SK-N-SH (cell line): Measurements from ENCODE around the gene CHRM5. TPM values are rescaled to one million over a fixed set of nuclear protein-coding genes. Genes with fewer than 3 reads are reported as not detected.

Source experiments
- CTCF ChIA-PET: fragments of 300-600, 350-600 bp; formaldehyde crosslinking; extraction: SDS; loops from one replicate; lab custom pipeline; 2021; lab: Yijun Ruan, JAX
- POLR2A ChIA-PET: fragments of 350-600 bp; sonication (Branson Sonifier 250); formaldehyde crosslinking; extraction: SDS; loops from one replicate; lab custom pipeline; 2020; ENCODE audit warnings: antibody characterized with exemption, inconsistent platforms; lab: Yijun Ruan, JAX
- DNase-seq: peaks from one replicate; pipeline ENCODE4 v3.0.0; 2012
- H2AFZ ChIP-seq: fragments of 200-600 bp; sonication (generic); 2 replicates; pipeline ENCODE4 v1.8.1; 2016; ENCODE audit warnings: antibody characterized with exemption, mild to moderate bottlenecking, low read depth
- H3F3A ChIP-seq: fragments of 200-600 bp; sonication (generic); replicated peaks from 2 replicates; pipeline ENCODE3; 2016; ENCODE audit warnings: antibody characterized with exemption, mild to moderate bottlenecking; ENCODE audit not compliant: insufficient read depth
- H3K27ac ChIP-seq, 2 experiments: fragments of 200-500 bp in 1 of 2; fragments of 200-600 bp in 1 of 2; sonication (Bioruptor generic) in 1 of 2; sonication (generic), shearing (Covaris generic) in 1 of 2; 2 replicates each; pipeline versions ENCODE4 v1.5.1 to v1.6.1; 2014 to 2016; ENCODE audit warnings: low read depth in 2 of 2, inconsistent platforms in 1 of 2, low read length in 1 of 2, mild to moderate bottlenecking in 1 of 2, mixed read lengths in 1 of 2
- H3K27me3 ChIP-seq: fragments of 200-600 bp; sonication (generic), shearing (Covaris generic); 2 replicates; pipeline ENCODE4 v1.6.1; 2016; ENCODE audit warnings: mixed run types; ENCODE audit not compliant: insufficient read depth
- H3K36me3 ChIP-seq, 2 experiments: fragments of 200-500 bp in 1 of 2; fragments of 200-600 bp in 1 of 2; sonication (Bioruptor generic) in 1 of 2; sonication (generic) in 1 of 2; replicated peaks in 1 of 2; 2 replicates each; pipeline versions ENCODE3 to v1.5.1; 2014 to 2016; ENCODE audit warnings: low read length in 1 of 2, mild to moderate bottlenecking in 1 of 2; ENCODE audit not compliant: insufficient read depth in 2 of 2, control insufficient read depth in 1 of 2
- H3K4me1 ChIP-seq, 2 experiments: fragments of 200-500 bp in 1 of 2; fragments of 200-600 bp in 1 of 2; sonication (Bioruptor generic) in 1 of 2; sonication (generic), shearing (Covaris generic) in 1 of 2; 2 replicates each; pipeline versions ENCODE4 v1.5.1 to v1.6.1; 2014 to 2016; ENCODE audit warnings: low read depth in 1 of 2, low read length in 1 of 2, mixed run types in 1 of 2; ENCODE audit not compliant: insufficient read depth in 2 of 2, control insufficient read depth in 1 of 2
- H3K4me2 ChIP-seq: fragments of 200-600 bp; sonication (generic), shearing (Covaris generic); 2 replicates; pipeline ENCODE4 v1.6.1; 2017; ENCODE audit warnings: mixed run types
- H3K4me3 ChIP-seq, 2 experiments: fragments of 200-500 bp in 1 of 2; fragments of 200-600 bp in 1 of 2; sonication (Bioruptor generic) in 1 of 2; sonication (generic), shearing (Covaris generic) in 1 of 2; 2 replicates each; pipeline versions ENCODE4 v1.5.1 to v1.8.1; 2014 to 2016; ENCODE audit warnings: low read depth in 2 of 2, inconsistent platforms in 1 of 2, low read length in 1 of 2, mild to moderate bottlenecking in 1 of 2, mixed read lengths in 1 of 2, moderate library complexity in 1 of 2
- H3K79me2 ChIP-seq: fragments of 200-600 bp; sonication (generic); 2 replicates; pipeline ENCODE4 v1.8.1; 2017; ENCODE audit warnings: mild to moderate bottlenecking; ENCODE audit not compliant: insufficient read depth
- H3K9ac ChIP-seq: fragments of 200-600 bp; sonication (generic); 2 replicates; pipeline ENCODE4 v1.6.1; 2017; ENCODE audit warnings: mixed run types
- H3K9me2 ChIP-seq: fragments of 200-600 bp; sonication (generic); 2 replicates; pipeline ENCODE4 v1.6.1; 2017; ENCODE audit warnings: mixed run types
- H3K9me3 ChIP-seq: fragments of 200-600 bp; sonication (generic); 2 replicates; pipeline ENCODE4 v1.6.1; 2017; ENCODE audit warnings: mixed run types, mild to moderate bottlenecking, moderate library complexity
- H4K20me1 ChIP-seq: fragments of 200-600 bp; sonication (generic); 2 replicates; pipeline ENCODE4 v1.6.1; 2017; ENCODE audit warnings: mild to moderate bottlenecking, mixed run types; ENCODE audit not compliant: insufficient read depth
- ELF1 ChIP-seq: IDR thresholded peaks from 2 replicates; pipeline ENCODE4 v1.4.0; 2012
- EP300 ChIP-seq, 2 experiments: IDR thresholded peaks; 2 replicates each; pipeline versions ENCODE4 v1.4.0 to v1.6.1; 2012; ENCODE audit warnings: borderline replicate concordance in 1 of 2, low read depth in 1 of 2, low read length in 1 of 2
- EZH2phosphoT487 ChIP-seq: fragments of 200-600 bp; sonication (generic); IDR thresholded peaks from 2 replicates; pipeline ENCODE4 v1.6.1; 2017; ENCODE audit warnings: low read depth, mixed run types, mild to moderate bottlenecking, antibody characterized with exemption, moderate library complexity, borderline replicate concordance
- GABPA ChIP-seq: IDR thresholded peaks from 2 replicates; pipeline ENCODE4 v1.4.0; 2012; ENCODE audit warnings: low read depth, mild to moderate bottlenecking
- GATA2 ChIP-seq: sonication (generic); formaldehyde crosslinking; IDR thresholded peaks from 2 replicates; pipeline ENCODE4 v1.5.0; 2020; ENCODE audit warnings: mild to moderate bottlenecking, missing genetic modification reagents
- JUND ChIP-seq: IDR thresholded peaks from 2 replicates; pipeline ENCODE4 v1.4.0; 2012
- MEF2A ChIP-seq: IDR thresholded peaks from 2 replicates; pipeline ENCODE4 v1.4.0; 2012; ENCODE audit warnings: low read depth, borderline replicate concordance
- NFIC ChIP-seq: IDR thresholded peaks from 2 replicates; pipeline ENCODE4 v1.4.0; 2012; ENCODE audit warnings: borderline replicate concordance
- NRF1 ChIP-seq: IDR thresholded peaks from 2 replicates; pipeline ENCODE4 v1.6.1; 2012; ENCODE audit warnings: low read depth, mild to moderate bottlenecking, low read length
- POLR2AphosphoS5 ChIP-seq: IDR thresholded peaks from 2 replicates; pipeline ENCODE4 v1.6.1; 2012; ENCODE audit warnings: low read depth, low read length
- REST ChIP-seq: IDR thresholded peaks from 2 replicates; pipeline ENCODE4 v1.6.1; 2012; ENCODE audit warnings: mild to moderate bottlenecking, low read depth, low read length, moderate library complexity
- SIN3A ChIP-seq: IDR thresholded peaks from 2 replicates; pipeline ENCODE4 v1.6.1; 2012; ENCODE audit warnings: low read depth, mild to moderate bottlenecking, low read length, moderate library complexity, borderline replicate concordance
- SMC3 ChIP-seq: IDR thresholded peaks from 2 replicates; pipeline ENCODE4 v1.6.1; 2012; ENCODE audit warnings: low read depth, low read length, improper control_type of control experiment
- TCF12 ChIP-seq: IDR thresholded peaks from 2 replicates; pipeline ENCODE4 v1.4.0; 2012
- USF2 ChIP-seq: fragments of 150-350 bp; IDR thresholded peaks from 2 replicates; pipeline ENCODE4 v1.6.1; 2017; ENCODE audit warnings: antibody characterized with exemption, low read length, low read depth, borderline replicate concordance
- WGBS: methylation state at CpG from one replicate; pipeline ENCODE4 v1.1.6; 2017; ENCODE audit warnings: low lambda C conversion rate; 5-methylcytosine and 5-hydroxymethylcytosine counted together
- polyA plus RNA-seq, 3 experiments: library from polyadenylated mRNA; depleted of rRNA; stranded (reverse); fragments of >200 nt; gene quantifications; 2 replicates each; pipeline ENCODE4 v1.2.3, GENCODE V29; 2012
- TF ChIP-seq, protein P1 (sequence below): IDR thresholded peaks from 2 replicates; pipeline ENCODE4; 2012
- TF ChIP-seq, protein P2 (sequence below): fragments of 150-350 bp; IDR thresholded peaks from 2 replicates; pipeline ENCODE4 v1.6.1; 2016; ENCODE audit warnings: mild to moderate bottlenecking, low read depth, low read length
- TF ChIP-seq, protein P3 (sequence below): fragments of 200-600 bp; sonication (generic); IDR thresholded peaks from 2 replicates; pipeline ENCODE4 v1.6.1; 2017; ENCODE audit warnings: antibody characterized with exemption, mild to moderate bottlenecking, moderate library complexity
- TF ChIP-seq, protein P4 (sequence below): IDR thresholded peaks from 2 replicates; pipeline ENCODE4 v1.4.0; 2012; ENCODE audit warnings: low read depth

Gene CHRM5
- polyA plus RNA-seq, 1 of the 3 experiments (the other 2 are of a cell fraction) = 0.03 TPM

DNA sequence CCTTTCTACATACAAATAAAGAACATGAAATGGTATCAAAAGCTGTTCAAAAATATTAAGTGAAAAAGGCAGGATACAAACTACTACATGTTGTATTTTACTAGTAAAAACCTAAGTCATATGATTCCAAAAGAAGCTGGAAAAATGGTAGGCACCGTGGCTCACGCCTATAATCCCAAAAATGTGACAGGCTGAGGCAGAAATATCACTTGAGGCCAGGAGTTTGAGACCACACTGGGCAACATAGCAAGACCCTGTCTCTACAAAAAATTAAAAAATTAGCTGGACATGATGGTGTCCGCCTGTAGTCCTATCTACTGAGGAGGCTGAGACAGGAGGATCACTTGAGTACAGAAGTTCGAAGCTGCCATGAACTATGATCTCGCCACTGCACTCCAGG, 131.6 kb downstream of the CHRM5 start (continued):
- TF ChIP-seq USF2 = no peak

DNA sequence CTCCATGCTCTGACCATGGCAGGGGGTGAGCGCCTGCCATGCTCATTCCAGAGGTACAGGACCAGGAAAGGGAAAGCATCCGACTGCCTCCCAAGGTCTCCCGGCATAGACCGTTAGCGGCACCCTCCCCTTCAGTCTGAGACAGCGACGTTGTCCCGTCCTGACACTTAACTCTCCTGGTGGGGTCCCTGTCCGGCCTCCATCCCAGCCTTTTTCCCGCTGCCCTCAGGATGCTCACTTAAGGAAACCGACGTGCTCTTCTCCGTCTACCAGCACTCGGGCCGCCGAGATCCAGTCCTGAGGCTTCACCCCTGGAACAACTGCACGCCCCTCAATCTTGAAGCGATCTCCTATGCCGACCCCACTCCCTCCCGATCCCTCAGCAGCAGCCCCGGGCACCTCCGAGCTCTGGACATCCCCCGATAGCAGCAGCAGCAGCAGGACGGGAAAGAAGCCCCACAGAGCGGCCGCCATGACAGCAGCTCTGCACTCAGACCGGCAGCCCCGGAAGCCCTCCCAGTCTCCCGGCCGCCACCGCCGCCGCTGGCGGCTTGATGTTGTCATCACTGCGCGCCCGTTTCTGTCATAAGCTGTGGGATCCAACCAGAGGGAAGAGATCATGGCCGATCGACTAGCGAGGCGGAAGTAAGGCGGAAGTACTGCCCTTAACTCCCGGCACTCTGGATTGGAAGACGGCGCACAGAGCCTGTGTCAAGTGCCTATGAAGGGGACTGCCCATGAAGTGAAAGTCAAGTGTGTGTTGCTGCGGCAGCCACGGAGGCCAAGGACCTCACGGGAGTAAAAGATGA, 133.3 kb downstream of the CHRM5 start, which contains the start of the genes EMC7 and PGBD4:
EMC7 (minus strand) TSS at position 497 of the 809 bp plus-strand sequence; CDS start at position 474, 23 bp downstream.
PGBD4 (plus strand) TSS at position 718 of the 809 bp plus-strand sequence. CDS start 449 bp downstream, outside the sequence.
- H3K4me1 ChIP-seq = peaks cover 8 to 9% of the 10 kb centered on the region in 2 experiments
- POLR2A ChIA-PET = interaction anchor here (0.6 to 1.1 kb wide), 5 partner anchors 14 to 546 kb away, joined by 3 to 9 read pairs (median 4); partner anchors contain the start of gene EMC4
- H3K9me3 ChIP-seq = no peaks in the 10 kb centered on the region
- H4K20me1 ChIP-seq = 0 out of 2 replicates have a peak, but pooled peaks cover 4% of the 10 kb centered on the region
- no peaks in the 10 kb centered on the region for H3K36me3 ChIP-seq
- CTCF ChIA-PET = interaction anchor here (0.7 to 1.1 kb wide), 2 partner anchors 9 to 107 kb away, joined by 3 to 4 read pairs; no protein-coding TSS in a partner anchor
- peaks cover 58% of the 10 kb centered on the region for H3K79me2 ChIP-seq
- peak within 1 kb of the TSS; percentile 69 to 86 for H3K4me3 ChIP-seq
- peak within 1 kb of the TSS; percentile 89 for H3K9ac ChIP-seq
- peaks cover 9% of the 10 kb centered on the region for H3F3A ChIP-seq
- peak; percentile 89 for DNase-seq
- H2AFZ ChIP-seq = peak within 1 kb of the TSS; percentile 99
- no peaks in the 10 kb centered on the region for H3K9me2 ChIP-seq
- no peaks in the 10 kb centered on the region for H3K27me3 ChIP-seq
- under 1% methylated on average over 28 of the region's 48 CpGs for WGBS
- H3K4me2 ChIP-seq = peak within 1 kb of the TSS; percentile 71
- H3K27ac ChIP-seq = peak within 1 kb of the TSS; percentile 81 to 85
- TF ChIP-seq GATA2 (no peak), GABPA (peak; percentile 92), POLR2AphosphoS5 (peak; percentile 95), SIN3A (peak; percentile 80), JUND (no peak), REST (peak; percentile 11; the same call in 1 of the 2 replicates), ELF1 (peak; percentile 100), NRF1 (peak; percentile 37; the same call in 1 of the 2 replicates), USF2 (no peak), EZH2phosphoT487 (no peak), MEF2A (no peak), EP300 (IDR thresholded peaks at IDR 0.05; ENCODE audit: borderline replicate concordance in 1 of 2, low read depth in 1 of 2, low read length in 1 of 2) (no peak), SMC3 (no peak), NFIC (no peak; the same call in 1 of the 2 replicates), TCF12 (peak; percentile 7; the same call in 1 of the 2 replicates)
- TF ChIP-seq, protein P1, sequence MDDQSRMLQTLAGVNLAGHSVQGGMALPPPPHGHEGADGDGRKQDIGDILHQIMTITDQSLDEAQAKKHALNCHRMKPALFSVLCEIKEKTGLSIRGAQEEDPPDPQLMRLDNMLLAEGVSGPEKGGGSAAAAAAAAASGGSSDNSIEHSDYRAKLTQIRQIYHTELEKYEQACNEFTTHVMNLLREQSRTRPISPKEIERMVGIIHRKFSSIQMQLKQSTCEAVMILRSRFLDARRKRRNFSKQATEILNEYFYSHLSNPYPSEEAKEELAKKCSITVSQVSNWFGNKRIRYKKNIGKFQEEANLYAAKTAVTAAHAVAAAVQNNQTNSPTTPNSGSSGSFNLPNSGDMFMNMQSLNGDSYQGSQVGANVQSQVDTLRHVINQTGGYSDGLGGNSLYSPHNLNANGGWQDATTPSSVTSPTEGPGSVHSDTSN = peak; percentile 70; the same call in 1 of the 2 replicates
- TF ChIP-seq, protein P2, sequence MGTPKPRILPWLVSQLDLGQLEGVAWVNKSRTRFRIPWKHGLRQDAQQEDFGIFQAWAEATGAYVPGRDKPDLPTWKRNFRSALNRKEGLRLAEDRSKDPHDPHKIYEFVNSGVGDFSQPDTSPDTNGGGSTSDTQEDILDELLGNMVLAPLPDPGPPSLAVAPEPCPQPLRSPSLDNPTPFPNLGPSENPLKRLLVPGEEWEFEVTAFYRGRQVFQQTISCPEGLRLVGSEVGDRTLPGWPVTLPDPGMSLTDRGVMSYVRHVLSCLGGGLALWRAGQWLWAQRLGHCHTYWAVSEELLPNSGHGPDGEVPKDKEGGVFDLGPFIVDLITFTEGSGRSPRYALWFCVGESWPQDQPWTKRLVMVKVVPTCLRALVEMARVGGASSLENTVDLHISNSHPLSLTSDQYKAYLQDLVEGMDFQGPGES = no peak
- TF ChIP-seq, protein P3, sequence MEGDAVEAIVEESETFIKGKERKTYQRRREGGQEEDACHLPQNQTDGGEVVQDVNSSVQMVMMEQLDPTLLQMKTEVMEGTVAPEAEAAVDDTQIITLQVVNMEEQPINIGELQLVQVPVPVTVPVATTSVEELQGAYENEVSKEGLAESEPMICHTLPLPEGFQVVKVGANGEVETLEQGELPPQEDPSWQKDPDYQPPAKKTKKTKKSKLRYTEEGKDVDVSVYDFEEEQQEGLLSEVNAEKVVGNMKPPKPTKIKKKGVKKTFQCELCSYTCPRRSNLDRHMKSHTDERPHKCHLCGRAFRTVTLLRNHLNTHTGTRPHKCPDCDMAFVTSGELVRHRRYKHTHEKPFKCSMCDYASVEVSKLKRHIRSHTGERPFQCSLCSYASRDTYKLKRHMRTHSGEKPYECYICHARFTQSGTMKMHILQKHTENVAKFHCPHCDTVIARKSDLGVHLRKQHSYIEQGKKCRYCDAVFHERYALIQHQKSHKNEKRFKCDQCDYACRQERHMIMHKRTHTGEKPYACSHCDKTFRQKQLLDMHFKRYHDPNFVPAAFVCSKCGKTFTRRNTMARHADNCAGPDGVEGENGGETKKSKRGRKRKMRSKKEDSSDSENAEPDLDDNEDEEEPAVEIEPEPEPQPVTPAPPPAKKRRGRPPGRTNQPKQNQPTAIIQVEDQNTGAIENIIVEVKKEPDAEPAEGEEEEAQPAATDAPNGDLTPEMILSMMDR = no peak
- TF ChIP-seq, protein P4, sequence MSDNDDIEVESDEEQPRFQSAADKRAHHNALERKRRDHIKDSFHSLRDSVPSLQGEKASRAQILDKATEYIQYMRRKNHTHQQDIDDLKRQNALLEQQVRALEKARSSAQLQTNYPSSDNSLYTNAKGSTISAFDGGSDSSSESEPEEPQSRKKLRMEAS = peak; percentile 95
